MG63 (cell line): ENCODE measurements around the gene ST3GAL4. TPM values are rescaled to one million over a fixed set of nuclear protein-coding genes. Genes with fewer than 3 reads are reported as not detected.
"Not testable (repeated sequence)": the region's sequence is repeated elsewhere in the genome, so short reads cannot be mapped to it uniquely, and the experiment has no call there.

Experiments used
- DNase-seq: peaks from one replicate; pipeline ENCODE4 v3.0.0-alpha.2; 2020
- H3K27me3 ChIP-seq: fragments of 250-450 bp; sonication (Bioruptor Pico); 2 replicates; pipeline ENCODE4 v1.5.1; 2020; ENCODE audit warnings: mild to moderate bottlenecking, moderate library complexity
- H3K36me3 ChIP-seq: fragments of 250-450 bp; sonication (Bioruptor Pico); 2 replicates; pipeline ENCODE4 v1.5.1; 2020; ENCODE audit warnings: mild to moderate bottlenecking, moderate library complexity
- H3K4me3 ChIP-seq: fragments of 250-450 bp; sonication (Bioruptor Pico); 2 replicates; pipeline ENCODE4 v1.5.1; 2020; ENCODE audit warnings: mild to moderate bottlenecking, moderate library complexity
- H3K9me3 ChIP-seq: fragments of 250-450 bp; sonication (Bioruptor Pico); 2 replicates; pipeline ENCODE4 v1.5.1; 2020; ENCODE audit warnings: mild to moderate bottlenecking, moderate library complexity
- total RNA-seq: library from RNA; depleted of rRNA; stranded (reverse); fragments of >200 nt; shearing (Covaris generic); gene quantifications from 2 replicates; pipeline ENCODE4 v1.2.3, GENCODE V29; 2014; ENCODE audit warnings: low replicate concordance

The ST3GAL4 gene
- total RNA-seq, 1 experiment from 2014 or later, result 57.9 TPM

DNA sequence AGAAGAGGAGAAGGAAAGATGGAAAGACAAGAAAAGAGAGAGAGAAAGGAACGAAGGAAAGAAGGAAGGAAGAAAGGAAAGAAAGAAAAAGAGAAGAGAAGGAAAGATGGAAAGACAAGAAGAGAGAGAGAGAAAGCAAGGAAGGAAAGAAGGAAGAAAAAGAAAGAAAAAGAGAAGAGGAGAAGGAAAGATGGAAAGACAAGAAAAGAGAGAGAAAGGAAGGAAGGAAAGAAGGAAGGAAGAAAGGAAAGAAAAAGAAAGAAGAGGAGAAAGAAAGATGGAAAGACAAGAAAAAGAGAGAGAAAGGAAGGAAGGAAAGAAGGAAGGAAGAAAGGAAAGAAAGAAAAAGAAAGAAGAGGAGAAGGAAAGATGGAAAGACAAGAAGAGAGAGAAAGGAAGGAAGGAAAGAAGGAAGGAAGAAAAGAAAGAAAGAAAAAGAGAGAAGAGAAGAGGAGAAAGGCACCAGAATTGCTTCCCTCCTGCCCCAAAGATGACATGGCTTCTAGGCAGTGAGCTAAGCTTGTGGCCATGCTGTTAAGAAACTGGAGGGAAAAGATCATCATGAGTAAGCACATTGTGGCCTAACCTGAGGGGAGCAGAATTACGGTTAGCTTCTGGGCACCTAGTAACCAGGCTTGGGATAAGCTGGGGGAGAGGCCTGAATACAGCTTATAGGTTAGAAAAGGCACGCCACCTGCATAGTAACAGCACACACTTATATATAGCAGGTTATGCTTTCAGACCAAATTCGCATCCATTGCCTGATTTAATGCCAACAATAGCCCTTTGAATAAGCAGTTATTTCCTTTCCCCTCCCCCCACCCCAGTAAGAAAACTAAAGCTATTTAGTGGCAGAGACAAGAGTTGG lies 2.3 kb upstream of the ST3GAL4 start:
- Histone ChIP-seq H3K27me3 (no peaks in the 10 kb centered on the region), H3K4me3 (0 out of 2 replicates have a peak overlapping the region, but pooled peaks have one; percentile 15), H3K9me3 (no peaks in the 10 kb centered on the region), H3K36me3 (peaks cover 26% of the 10 kb centered on the region)
- no peak for DNase-seq

DNA sequence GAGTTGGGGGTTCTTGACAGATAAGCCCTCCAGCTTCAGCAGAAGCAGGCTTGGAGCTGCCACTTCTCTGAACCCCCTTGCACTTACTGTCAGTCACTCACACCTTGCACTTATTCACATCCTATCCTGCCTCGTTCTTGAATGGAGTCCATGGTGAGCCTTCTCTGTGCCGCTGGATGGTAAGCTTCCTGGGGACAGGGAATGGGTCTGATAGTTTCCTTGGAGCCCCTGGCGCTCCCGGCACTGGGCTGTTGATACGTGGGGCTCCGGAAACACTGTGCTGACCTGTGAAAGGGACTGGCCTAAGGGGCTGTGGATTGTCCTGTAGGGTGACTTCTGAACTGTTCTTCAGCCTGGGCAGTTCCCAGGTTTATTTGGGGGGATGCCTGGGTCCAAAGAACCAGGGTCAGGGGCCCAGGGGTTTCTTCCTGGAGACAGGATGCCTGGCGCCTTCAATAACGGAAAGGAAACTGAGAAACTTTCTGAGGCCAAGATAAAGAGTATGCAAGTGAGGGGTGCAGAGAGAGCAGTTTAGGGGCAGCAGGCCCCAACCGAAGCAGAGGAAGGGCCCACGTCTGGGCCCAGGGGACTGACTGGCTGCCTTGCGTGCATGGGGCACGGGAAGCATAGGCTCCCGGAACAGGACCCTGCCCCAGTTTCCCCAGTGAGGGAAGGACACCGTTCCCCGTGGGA lies 709 bp upstream of the ST3GAL4 start:
- H3K36me3 ChIP-seq, result peaks cover 23% of the 10 kb centered on the region
- H3K27me3 ChIP-seq, result no peaks in the 10 kb centered on the region
- H3K9me3 ChIP-seq, result no peaks in the 10 kb centered on the region
- no peak for DNase-seq
- peak overlapping the region; percentile 80 for H3K4me3 ChIP-seq

DNA sequence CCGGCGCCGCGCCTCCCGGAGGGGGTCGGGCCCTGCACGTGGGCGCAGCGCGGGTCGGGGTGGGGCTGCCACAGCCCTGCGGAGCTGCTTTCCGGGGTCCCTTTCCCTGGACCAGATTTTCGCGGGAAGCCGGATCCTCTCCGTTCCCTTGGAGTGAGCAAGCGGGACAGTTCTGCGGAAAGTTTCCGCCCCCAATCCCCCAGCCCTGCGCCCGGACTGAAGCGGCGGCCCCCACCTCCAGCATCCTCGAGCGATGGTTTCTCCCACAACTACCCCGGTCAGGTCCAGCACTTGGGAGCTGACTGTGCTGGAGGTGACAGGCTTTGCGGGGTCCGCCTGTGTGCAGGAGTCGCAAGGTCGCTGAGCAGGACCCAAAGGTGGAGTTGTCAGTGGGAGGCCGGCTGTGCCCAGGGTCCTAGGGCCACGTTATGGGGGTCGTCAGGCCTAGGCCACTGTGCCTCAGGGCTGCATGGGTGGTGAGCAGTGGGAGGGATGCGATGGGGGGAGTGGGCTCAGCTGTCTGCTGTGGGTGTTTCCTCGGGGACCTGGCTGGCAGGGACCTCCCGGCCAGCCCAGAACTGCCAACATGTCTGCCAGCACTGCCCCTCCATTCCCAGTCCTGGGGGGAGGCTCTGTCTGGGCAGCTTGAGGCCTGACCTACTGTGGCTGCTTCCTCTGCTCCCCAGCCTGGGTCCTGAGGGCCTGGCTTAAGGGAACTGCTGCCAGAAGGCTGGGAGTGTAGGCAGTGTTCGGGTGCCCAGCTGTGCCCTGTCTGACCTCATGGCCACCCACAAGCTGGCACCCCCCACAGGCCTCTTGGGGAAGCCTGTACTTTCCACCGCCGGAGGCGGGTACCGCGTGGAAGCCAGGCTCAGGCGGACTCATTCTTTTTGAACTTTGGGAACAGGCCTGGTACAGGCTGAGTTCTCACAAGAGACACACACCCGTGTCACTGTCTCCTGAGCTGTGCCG lies 726 bp downstream of the ST3GAL4 start:
- Histone ChIP-seq H3K4me3 (peak overlapping the region; percentile 80), H3K9me3 (no peaks in the 10 kb centered on the region), H3K36me3 (peaks cover 25% of the 10 kb centered on the region), H3K27me3 (no peaks in the 10 kb centered on the region)
- peak; percentile 86 for DNase-seq

DNA sequence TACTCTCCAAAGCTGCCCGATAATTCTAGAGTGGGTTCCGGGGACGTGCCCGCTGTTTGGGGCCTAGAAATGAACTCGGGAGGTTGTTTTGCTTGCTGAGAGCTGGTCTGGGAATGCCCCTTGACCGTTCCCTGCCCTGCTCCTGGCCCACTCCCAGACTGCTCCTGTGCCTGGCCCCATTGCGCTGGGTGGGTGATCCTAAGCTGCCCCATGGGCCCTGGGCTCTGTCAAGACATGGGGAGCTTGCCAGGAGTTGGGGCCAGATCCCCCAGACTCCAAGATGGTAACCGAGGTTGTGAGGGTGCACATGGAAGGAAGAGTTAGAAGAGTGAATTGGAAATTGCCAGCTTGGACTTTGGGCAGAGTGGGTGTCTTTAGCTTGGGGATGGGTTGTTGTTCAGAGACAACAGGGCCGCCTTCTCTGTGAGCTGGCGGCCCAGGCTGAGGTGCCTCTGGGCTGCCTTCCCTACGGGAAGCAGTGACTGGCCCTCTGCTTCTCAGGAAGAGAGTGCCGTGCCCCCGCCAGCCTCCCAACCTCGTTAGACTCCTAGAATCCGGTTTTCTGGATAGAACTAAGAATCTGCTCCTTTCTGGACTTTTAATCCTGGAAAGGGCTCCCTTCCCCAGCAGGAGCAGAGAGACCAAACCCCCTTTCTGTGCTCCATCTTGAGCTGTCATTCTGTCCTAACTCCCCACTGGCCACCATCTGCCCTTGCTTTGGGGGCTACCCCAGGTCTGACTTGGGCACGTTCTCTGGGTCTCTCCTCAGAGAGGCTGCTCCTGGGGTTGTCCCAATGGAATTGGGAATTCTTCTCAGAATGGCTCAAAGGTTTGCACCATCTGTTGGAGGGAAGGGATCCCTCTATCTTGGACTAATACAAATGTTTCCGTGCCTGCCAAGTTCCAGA lies 1.8 kb downstream of the ST3GAL4 start:
- DNase-seq, result peak; percentile 26
- Histone ChIP-seq H3K27me3 (no peaks in the 10 kb centered on the region), H3K4me3 (peak overlapping the region; percentile 80), H3K9me3 (no peaks in the 10 kb centered on the region), H3K36me3 (peaks cover 15% of the 10 kb centered on the region)

DNA sequence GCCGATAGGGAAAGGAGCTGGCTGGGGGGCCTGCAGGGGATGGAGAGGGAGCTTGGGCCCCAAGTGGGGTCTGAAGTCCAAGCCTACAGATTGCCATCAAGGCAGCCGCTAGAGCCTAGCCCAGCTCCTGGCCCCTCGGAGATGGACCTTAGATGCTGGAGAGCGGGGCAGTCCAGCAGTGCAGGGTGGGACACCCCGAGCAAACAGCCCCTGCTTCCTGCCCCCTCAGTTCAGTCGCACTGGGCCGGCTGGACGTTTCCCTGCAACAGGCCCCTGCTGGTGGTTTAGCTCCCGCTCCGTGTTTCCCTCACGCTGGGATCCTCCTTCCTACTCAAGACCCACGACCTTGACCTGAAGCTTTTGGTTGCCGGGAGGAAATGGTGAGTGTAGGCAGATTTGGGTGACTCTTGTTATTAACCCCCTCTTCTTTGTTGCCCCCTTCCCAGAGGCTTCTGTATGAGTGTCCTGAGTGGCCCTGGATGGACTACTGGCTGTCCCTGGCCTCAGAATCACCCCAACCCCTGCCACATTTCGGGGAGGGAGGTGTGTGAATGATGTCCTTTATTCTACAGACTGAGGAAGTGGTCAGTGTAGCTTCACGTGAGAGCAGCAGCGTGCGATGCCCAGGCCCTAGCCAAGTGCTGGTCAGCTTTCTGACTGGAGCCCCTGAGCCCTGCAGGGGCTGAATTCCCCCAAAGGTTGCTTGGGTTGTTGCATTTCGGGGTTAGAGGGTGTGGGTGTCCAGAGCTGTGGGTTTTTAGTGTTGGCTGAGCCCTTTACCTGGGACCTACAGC lies 2.7 kb downstream of the ST3GAL4 start:
- Histone ChIP-seq H3K36me3 (peaks cover 15% of the 10 kb centered on the region), H3K9me3 (no peaks in the 10 kb centered on the region), H3K27me3 (no peaks in the 10 kb centered on the region), H3K4me3 (no peak overlapping the region)
- DNase-seq, result no peak

DNA sequence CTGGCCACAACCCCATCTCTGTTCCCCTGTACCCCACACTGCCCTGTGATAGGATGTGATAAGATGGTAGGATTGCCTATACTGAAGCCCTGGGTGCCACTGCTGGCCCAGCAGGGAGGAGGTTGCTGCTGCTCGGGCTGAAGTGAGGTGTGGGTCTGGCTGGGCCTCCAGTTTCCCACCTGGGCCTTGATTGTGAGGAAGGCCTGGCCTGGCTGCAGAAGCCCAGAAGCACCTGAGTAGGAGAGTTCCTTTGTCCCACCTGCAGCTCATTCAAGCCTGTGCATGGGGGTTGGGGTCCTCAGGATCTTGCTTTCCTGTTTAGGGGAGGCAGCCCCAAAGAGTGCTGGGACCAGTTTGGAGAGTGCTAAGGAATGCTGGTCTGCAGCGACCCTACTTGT lies 3.3 kb downstream of the ST3GAL4 start:
- Histone ChIP-seq H3K27me3 (no peaks in the 10 kb centered on the region), H3K9me3 (no peaks in the 10 kb centered on the region), H3K36me3 (peaks cover 16% of the 10 kb centered on the region), H3K4me3 (no peak overlapping the region)
- DNase-seq, result no peak

DNA sequence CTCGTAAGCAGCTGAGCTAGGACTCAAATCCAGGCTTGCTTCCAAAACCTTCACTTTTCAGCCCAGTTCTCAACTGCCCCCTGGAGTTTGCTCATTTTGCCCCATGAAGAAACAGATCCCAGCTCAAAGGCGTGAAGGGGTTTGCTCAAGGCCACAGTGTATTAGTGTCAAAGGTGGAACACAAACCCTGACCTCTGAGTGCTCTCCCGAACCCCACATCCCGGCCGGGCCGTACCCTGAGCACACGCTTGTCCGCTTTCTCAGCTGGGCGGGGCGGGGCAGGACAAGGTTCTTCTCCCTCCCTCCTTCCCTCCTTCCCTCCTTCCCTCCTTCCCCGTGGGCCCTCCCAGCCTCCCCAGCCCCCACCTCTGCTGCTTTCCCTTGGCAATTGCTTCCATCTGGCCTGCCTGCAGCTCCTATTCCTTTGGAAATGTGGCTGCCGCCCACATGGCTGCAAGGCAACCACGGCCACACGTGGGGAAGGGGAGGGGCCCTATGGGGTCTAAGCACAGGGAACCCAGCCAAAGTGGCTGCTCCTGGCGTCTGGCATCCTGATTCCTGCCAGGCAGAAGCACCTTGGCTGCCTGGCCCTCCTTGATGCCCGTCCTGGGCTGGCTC lies 4.1 kb downstream of the ST3GAL4 start:
- Histone ChIP-seq H3K4me3 (no peak overlapping the region), H3K27me3 (no peaks in the 10 kb centered on the region), H3K9me3 (no peaks in the 10 kb centered on the region), H3K36me3 (peaks cover 14% of the 10 kb centered on the region)
- peak; percentile 67 for DNase-seq

DNA sequence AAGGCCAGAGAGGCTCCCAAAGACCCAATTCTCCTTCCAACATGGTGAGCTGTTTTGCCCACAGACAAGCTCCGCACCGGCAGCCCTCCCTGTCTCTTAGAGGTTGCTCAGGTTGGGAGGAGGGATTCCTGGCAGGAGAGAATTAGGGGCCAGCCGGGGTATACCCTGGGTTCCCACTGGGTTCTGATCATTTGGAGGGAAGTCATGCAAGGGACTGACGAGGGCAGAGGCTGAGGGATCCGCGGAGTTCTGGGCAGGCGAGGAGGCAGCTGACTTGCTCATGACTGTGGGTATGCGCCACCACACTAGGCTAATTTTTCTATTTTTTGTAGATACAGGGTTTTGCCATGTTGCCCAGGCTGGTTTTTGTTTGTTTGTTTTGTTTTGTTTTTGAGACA lies 4.6 kb downstream of the ST3GAL4 start:
- H3K27me3 ChIP-seq, result no peaks in the 10 kb centered on the region
- no peaks in the 10 kb centered on the region for H3K9me3 ChIP-seq
- DNase-seq, result no peak
- H3K36me3 ChIP-seq, result peaks cover 14% of the 10 kb centered on the region
- H3K4me3 ChIP-seq, result no peak overlapping the region

DNA sequence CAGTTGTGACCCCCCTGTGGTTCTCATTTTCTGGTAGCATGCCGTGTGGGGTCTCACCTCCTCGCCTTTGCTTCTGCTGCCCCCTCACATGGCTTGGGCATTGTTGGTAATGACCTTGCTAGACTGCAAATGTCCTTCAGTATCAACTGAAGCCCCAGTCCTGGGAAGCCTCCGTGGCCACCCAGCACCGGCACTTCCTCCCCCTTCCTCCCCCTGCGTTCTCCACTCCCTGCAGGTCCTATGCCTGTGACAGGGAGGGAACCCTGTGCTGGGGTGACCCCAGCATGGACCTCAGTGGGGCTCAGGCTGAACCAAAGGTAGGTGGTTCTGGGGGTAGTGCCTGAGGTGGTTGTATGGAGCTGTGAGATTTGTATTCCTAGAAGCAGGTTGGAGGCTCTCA lies 5.9 kb downstream of the ST3GAL4 start:
- peaks cover 14% of the 10 kb centered on the region for H3K36me3 ChIP-seq
- DNase-seq, result no peak
- no peaks in the 10 kb centered on the region for H3K9me3 ChIP-seq
- H3K4me3 ChIP-seq, result no peak overlapping the region
- H3K27me3 ChIP-seq, result no peaks in the 10 kb centered on the region

DNA sequence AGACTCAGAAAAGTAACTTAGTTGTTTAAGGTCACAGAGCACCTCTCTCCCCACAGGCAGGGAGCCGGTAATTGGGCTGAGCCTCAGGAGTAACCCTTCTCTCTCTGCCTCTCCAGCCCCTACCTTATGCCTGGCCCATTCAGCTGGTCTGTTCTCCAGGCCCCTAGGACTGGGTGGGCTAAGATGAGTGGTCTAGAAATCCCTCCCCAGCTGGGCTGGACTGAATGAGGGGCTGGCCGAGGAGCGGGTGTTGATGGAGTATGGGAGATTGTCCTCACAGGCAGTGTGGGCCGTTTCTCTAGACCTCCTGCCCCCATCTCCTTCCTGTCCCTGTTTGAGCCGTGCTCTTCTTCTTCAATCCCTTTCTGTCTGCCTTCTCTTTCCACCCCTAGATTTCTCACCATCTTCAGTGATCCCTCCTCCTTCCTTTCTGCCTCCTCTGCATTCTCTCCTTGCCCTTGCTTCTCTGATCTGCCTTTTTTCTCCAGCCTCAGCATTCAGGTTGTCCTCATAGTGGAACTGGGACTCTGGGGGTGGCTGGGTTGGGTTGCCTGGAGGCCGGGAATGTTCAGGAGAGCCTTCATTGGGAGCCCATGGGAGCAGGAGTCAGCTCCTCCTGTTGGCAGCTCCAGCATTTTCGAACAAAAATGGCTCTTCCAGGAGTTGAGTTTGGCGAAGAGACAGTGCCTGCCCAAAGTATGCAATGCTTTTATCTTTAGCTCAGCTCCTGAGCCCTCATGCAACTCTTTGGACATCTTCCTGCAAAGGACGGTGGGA lies 7.6 kb downstream of the ST3GAL4 start:
- no peaks in the 10 kb centered on the region for H3K9me3 ChIP-seq
- H3K36me3 ChIP-seq, result peaks cover 14% of the 10 kb centered on the region
- DNase-seq, result no peak
- no peak overlapping the region for H3K4me3 ChIP-seq
- H3K27me3 ChIP-seq, result no peaks in the 10 kb centered on the region

DNA sequence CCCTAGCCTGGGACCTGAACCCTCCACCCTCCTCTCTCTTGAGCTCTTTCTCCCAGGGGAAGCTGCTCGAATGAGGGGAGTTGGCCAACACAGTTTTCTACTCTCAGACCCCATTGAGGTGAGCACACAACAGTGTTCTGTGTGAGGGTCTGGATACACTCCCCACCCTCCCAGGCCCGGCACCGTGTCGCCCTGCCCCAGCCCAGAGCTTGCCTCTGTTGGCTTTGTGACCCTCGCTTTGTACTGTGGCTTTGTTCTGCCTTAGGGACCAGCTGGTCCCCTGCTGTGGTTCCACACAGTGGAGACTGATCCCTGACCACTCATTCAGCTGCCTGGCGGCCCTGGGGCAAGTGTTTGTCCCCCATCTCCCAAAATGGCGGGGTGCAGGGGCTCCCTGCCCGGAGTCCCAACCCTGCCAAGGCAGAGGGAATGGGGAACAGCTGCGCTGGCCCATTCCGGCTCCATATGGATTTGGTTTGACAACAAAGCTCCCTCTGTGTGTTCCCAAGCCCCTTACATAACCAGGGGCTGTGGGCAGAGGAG lies 8.3 kb downstream of the ST3GAL4 start:
- Histone ChIP-seq H3K27me3 (no peaks in the 10 kb centered on the region), H3K36me3 (peaks cover 14% of the 10 kb centered on the region), H3K4me3 (no peak overlapping the region), H3K9me3 (no peaks in the 10 kb centered on the region)
- no peak for DNase-seq

DNA sequence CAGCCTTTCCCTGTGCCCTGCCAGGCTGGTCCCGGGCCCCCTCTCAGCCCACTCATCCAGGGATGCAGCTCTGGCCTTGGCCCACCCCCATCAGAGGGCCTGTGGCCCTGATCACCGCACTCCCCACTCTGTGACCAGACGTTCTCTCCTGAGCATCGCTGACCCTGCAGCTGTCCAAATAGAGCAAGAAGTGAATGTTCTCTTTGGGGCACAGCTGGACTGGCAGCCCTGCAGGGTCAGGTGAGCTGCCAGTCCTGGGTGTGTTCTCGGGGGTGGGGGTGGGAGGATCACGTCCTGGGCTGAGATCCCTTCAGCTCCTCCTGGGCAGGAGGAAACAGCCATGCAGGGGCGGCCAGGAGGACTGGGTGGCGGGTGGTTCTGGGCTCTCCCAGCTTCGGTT lies 9.2 kb downstream of the ST3GAL4 start:
- H3K4me3 ChIP-seq, DNase-seq, H3K27me3 ChIP-seq, H3K9me3 ChIP-seq, H3K36me3 ChIP-seq: not testable (repeated sequence)

DNA sequence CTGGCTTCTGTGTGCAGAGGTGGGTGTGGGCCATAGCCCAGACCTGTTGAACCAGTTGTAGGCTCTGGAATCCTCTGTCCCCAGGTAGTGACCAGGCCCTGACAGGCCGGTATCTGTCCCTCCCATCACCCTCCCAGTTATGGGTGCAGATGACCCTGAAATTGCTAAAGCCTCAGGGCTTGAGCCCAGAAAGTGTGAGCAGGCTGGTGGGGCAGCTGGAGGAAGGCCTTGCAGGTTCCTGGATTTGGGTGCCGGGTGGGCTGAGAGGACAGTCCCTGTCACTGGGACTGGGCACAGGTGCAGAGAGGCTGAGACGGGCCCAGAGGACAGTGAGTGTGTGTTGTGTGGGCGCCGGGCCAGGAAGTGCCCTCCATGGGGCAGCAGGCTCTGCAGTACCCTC lies 10.0 kb downstream of the ST3GAL4 start:
- not testable (repeated sequence) for H3K9me3 ChIP-seq, H3K36me3 ChIP-seq, H3K4me3 ChIP-seq, DNase-seq, H3K27me3 ChIP-seq
